Measurements from ENCODE around the gene HPS1. TPM values are rescaled to one million over a fixed set of nuclear protein-coding genes. Genes with fewer than 3 reads are reported as not detected.

Gene HPS1
- total and polyA plus RNA-seq, 8 donors = 24.6 to 38.7 (median 29.4) TPM

- DNase-seq (peak in 1 of 6 donors; percentile 56), FAIRE-seq (no peak)
Observed at GRCh38 chr10:98417481-98417959, 29.2 kb downstream of the HPS1 start.

DNA sequence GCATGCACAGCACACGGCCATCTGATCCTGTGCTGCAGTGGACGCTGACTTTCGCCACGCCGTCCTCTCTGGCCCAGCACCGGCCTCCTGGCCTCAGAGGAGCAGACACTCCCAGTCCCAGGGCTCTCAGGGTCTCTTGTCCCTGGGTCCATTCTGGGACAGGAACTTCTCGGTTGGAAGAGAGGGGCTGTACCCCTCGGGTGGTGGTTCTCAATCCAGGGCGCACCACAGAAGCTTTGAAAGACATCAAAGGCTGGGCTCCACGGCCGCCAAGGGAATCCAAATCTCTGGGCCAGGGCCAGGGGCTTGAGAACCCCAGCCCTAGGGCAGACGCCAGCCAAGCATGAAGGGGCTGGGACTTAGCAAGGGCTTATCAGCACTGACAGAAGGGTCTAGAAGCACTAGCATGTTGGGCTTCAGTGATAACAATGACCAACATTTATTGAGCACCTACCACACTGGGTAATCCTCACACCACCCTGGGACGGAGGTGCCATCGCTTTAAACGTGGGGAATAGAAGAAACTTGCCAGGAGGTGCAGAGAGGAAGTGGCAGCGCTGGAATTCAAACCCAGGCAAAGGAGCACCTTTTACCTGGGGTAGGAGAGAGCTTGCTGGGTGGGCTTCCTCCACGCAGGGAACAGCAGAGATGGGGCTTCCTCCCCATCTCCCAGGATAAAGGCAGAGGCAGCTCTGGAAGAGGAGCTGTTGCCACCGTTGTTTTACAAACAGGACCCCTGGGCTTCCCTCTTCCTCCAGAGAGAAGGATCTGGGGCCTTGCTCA is 29.9 kb downstream of the HPS1 start:
- intact Hi-C loops (cut with DNase I) = no loop called here
- Histone ChIP-seq H3K4me3 (no peak overlapping the region), H3K9me3 (no peaks in the 10 kb centered on the region), H3K27ac (no peak overlapping the region), H3K27me3 (no peaks in the 10 kb centered on the region), H3K4me1 (peaks cover 0 to 6% (median 0%) of the 10 kb centered on the region in 3 donors), H3K36me3 (peaks cover 0 to 33% (median 0%) of the 10 kb centered on the region in 3 donors)
- FAIRE-seq = no peak
- TF ChIP-seq CTCF (IDR thresholded peaks at IDR 0.05) = no peak
- peak in 1 of 6 donors; percentile 39 for DNase-seq
- no peak for ATAC-seq
- WGBS, 2 donors = 90 to 97% methylated on average over 18 of the region's 18 CpGs

More at GRCh38 chr10:98417481-98417959, 29.2 kb downstream of the HPS1 start:
- Histone ChIP-seq H3K27me3 (no peaks in the 10 kb centered on the region), H3K4me1 (peaks cover 0 to 6% (median 0%) of the 10 kb centered on the region in 3 donors), H3K4me3 (no peak overlapping the region), H3K27ac (no peak overlapping the region), H3K36me3 (peaks cover 0 to 33% (median 0%) of the 10 kb centered on the region in 3 donors), H3K9me3 (no peaks in the 10 kb centered on the region)
- WGBS, 2 donors = 92% methylated on average over 18 to 19 of the region's 19 CpGs
- no peak for TF ChIP-seq CTCF (IDR thresholded peaks at IDR 0.05)
- intact Hi-C loops (cut with DNase I) = no loop called here
- ATAC-seq = no peak

DNA sequence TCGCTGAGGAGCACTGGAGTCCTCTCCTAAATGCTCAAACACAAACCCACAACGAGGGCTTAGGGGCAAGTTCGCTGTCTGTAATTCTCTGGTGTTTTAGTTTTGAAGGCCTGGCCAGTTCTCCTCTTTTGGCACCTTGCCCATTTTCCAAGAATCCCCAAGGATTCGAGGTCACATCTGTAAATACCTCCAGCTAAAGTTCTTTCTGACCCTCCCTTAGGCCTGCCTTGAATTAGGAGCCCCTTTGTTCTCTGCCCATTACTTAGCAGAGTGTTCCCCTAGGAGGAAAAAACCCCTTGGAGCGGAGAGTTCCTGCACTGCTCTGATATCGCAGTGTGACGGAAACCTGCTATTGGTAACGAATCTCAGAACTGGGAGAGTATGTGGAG is 31.0 kb downstream of the HPS1 start:
- intact Hi-C loops (cut with DNase I) = no loop called here
- 67 to 70% methylated on average over 8 of the region's 8 CpGs for WGBS, 2 donors
- H3K27ac ChIP-seq = peak overlapping the region in 2 of 4 donors; percentile 67 to 71

GRCh38 chr10:98414932-98415730 is 31.6 kb downstream of the HPS1 start, which contains the start of gene PYROXD2:
Gene PYROXD2 (minus strand): TSS chr10:98415182. CDS start chr10:98415135, 47 bp downstream.
- DNase-seq = peak; percentile 81 to 94 (median 88)
- H3K9me3 ChIP-seq = no peaks in the 10 kb centered on the region
- peak; percentile 92 to 98 (median 94) for ATAC-seq
- H3K4me1 ChIP-seq = peaks cover 0 to 6% (median 0%) of the 10 kb centered on the region in 3 donors
- H3K27ac ChIP-seq = peak within 1 kb of the TSS; percentile 24 to 71 (median 61)
- 43 to 46% methylated on average over 24 to 25 of the region's 25 CpGs for WGBS, 2 donors
- no peaks in the 10 kb centered on the region for H3K27me3 ChIP-seq
- peaks cover 0 to 33% (median 0%) of the 10 kb centered on the region in 3 donors for H3K36me3 ChIP-seq
- peak; percentile 63 for FAIRE-seq
- H3K4me3 ChIP-seq = peak within 1 kb of the TSS; percentile 12 to 45 (median 38)
- no peak for TF ChIP-seq CTCF (IDR thresholded peaks at IDR 0.05)
- intact Hi-C loops (cut with DNase I) = no loop called here

More for the DNA sequence above, 31.0 kb downstream of the HPS1 start:
- DNase-seq (no peak), FAIRE-seq (no peak), ATAC-seq (peak in 1 of 4 donors; percentile 2)
- H3K27me3 ChIP-seq = no peaks in the 10 kb centered on the region
- H3K36me3 ChIP-seq = peaks cover 0 to 33% (median 0%) of the 10 kb centered on the region in 3 donors
- no peaks in the 10 kb centered on the region for H3K9me3 ChIP-seq
- no peak for TF ChIP-seq CTCF (IDR thresholded peaks at IDR 0.05)
- H3K4me3 ChIP-seq = no peak overlapping the region
- peaks cover 0 to 6% (median 0%) of the 10 kb centered on the region in 3 donors for H3K4me1 ChIP-seq

Measured in pancreas (tissue), 10 donors.